Ascending aorta (tissue), 2 donors: ENCODE measurements around the gene ITPKA. TPM values are rescaled to one million over a fixed set of nuclear protein-coding genes. Genes with fewer than 3 reads are reported as not detected.

Source experiments
- DNase-seq, 2 donors: peaks; one replicate each; pipeline ENCODE4 v3.0.0-alpha.2; 2019; ENCODE audit warnings: low spot score in 2 of 2
- H3K27ac ChIP-seq, 2 donors: fragments of 200-600 bp; sonication (generic); one replicate each; pipeline ENCODE4 v1.5.1; 2016 to 2017; ENCODE audit warnings: mild to moderate bottlenecking in 1 of 2
- H3K27me3 ChIP-seq: fragments of 200-600 bp; sonication (generic); one replicate; pipeline ENCODE4 v1.5.1; 2017
- H3K36me3 ChIP-seq, 2 donors: fragments of 200-600 bp; sonication (generic); one replicate each; pipeline ENCODE4 v1.5.1; 2016
- H3K4me1 ChIP-seq, 2 donors: fragments of 200-600 bp; sonication (generic); one replicate each; pipeline ENCODE4 v1.5.1; 2016 to 2017; ENCODE audit warnings: mild to moderate bottlenecking in 1 of 2
- H3K4me3 ChIP-seq, 2 donors: fragments of 200-600 bp; sonication (generic); one replicate each; pipeline ENCODE4 v1.5.1; 2016 to 2017; ENCODE audit warnings: mild to moderate bottlenecking in 1 of 2
- H3K9me3 ChIP-seq, 2 donors: fragments of 200-600 bp; sonication (generic); one replicate each; pipeline ENCODE4 v1.5.1; 2016
- intact Hi-C: fragments of 100-400 bp; cut with DNase I; formaldehyde crosslinking; loops from one replicate; pipeline ENCODE4 v1.15.1; 2023
- total RNA-seq: library from RNA; depleted of rRNA; stranded (reverse); fragments of >200 nt; gene quantifications from one replicate; pipeline ENCODE4 v1.1.0, GENCODE V29; 2016
- TF ChIP-seq, protein P1 (sequence below), 3 experiments: fragments of 200-600 bp in 2 of 3; fragments of 450-650 bp in 1 of 3; sonication (generic) in 2 of 3; IDR thresholded peaks; one replicate each; pipeline ENCODE4 v1.5.1; 2016 to 2019; ENCODE audit warnings: antibody characterized with exemption in 3 of 3, mild to moderate bottlenecking in 1 of 3, moderate library complexity in 1 of 3

ITPKA gene
- not detected for total RNA-seq

DNA sequence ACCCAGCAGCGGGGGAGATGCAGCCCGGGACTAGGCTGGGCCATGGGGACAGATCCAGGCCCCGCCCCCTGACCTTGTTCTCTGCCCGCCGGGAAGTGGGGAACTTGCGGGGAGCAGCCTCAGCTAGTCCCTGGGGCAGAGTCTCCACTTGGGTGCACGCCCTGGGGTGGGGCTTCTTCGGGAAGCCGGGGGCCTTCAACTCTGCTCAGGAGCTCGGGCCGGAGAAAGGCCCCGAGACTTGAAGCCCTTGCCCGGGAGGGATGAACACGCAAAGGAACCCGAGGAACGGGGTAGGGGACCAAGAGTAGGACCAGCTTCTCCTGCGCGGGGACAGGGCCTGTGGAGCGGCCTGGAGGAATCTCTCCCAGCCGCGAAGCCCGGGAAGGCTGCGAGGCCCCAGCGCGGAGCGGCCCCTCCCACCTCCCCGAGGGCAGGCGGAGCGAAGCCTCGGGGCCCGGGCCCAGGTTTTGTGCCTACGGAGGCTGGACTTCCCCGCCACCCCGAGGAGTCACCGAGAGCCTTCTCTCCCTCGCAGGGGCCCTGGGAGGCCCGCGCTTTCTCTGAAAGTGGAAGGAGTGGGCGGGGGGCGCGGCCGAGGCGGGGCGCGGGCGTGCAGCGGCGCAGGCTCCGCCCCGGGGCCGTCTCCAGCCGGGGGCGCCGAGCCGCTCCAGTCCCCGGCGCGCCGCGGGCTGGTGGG lies at the start of gene ITPKA:
TSS of gene ITPKA (plus strand) at position 670 of the 697 bp plus-strand sequence. CDS start 54 bp downstream, outside the sequence.
- H3K4me3 ChIP-seq = peak within 1 kb of the TSS; percentile 80 to 87
- H3K27me3 ChIP-seq = peaks cover 6% of the 10 kb centered on the region
- DNase-seq = peak; percentile 23 to 83
- H3K9me3 ChIP-seq = no peaks in the 10 kb centered on the region
- H3K27ac ChIP-seq = peak within 1 kb of the TSS in 1 of 2 donors; percentile 29
- intact Hi-C loops = no loop called here
- H3K36me3 ChIP-seq = no peaks in the 10 kb centered on the region
- TF ChIP-seq, protein P1, sequence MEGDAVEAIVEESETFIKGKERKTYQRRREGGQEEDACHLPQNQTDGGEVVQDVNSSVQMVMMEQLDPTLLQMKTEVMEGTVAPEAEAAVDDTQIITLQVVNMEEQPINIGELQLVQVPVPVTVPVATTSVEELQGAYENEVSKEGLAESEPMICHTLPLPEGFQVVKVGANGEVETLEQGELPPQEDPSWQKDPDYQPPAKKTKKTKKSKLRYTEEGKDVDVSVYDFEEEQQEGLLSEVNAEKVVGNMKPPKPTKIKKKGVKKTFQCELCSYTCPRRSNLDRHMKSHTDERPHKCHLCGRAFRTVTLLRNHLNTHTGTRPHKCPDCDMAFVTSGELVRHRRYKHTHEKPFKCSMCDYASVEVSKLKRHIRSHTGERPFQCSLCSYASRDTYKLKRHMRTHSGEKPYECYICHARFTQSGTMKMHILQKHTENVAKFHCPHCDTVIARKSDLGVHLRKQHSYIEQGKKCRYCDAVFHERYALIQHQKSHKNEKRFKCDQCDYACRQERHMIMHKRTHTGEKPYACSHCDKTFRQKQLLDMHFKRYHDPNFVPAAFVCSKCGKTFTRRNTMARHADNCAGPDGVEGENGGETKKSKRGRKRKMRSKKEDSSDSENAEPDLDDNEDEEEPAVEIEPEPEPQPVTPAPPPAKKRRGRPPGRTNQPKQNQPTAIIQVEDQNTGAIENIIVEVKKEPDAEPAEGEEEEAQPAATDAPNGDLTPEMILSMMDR (IDR thresholded peaks at IDR 0.05) = no peak
- peaks cover 12 to 25% of the 10 kb centered on the region in 2 donors for H3K4me1 ChIP-seq

DNA sequence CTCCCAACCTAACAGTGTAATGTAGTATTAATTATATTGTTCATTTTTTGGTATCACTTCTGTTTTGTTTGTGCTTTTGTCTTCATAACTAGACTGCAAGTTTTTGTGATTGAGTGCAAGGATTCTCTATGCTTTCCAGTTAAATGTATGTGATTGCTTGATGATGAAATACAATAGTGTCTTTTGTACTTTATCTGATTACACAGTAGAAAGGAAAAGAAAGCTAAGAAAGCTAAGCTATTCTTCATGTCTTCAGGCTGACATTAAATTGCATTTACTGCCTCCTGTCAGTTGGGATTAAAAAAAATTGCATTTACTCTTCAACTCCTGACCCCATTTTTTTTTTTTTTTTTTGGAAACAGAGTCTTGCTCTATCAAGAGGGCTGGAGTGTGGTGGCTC lies 48.3 kb upstream of the ITPKA start:
- TF ChIP-seq, protein P1 (IDR thresholded peaks at IDR 0.05) = no peak
- Histone ChIP-seq H3K9me3 (no peaks in the 10 kb centered on the region), H3K27me3 (no peaks in the 10 kb centered on the region), H3K4me3 (no peak overlapping the region), H3K4me1 (no peaks in the 10 kb centered on the region), H3K27ac (no peak overlapping the region), H3K36me3 (peaks cover 12 to 20% of the 10 kb centered on the region in 2 donors)
- intact Hi-C loops = no loop called here
- no peak for DNase-seq

DNA sequence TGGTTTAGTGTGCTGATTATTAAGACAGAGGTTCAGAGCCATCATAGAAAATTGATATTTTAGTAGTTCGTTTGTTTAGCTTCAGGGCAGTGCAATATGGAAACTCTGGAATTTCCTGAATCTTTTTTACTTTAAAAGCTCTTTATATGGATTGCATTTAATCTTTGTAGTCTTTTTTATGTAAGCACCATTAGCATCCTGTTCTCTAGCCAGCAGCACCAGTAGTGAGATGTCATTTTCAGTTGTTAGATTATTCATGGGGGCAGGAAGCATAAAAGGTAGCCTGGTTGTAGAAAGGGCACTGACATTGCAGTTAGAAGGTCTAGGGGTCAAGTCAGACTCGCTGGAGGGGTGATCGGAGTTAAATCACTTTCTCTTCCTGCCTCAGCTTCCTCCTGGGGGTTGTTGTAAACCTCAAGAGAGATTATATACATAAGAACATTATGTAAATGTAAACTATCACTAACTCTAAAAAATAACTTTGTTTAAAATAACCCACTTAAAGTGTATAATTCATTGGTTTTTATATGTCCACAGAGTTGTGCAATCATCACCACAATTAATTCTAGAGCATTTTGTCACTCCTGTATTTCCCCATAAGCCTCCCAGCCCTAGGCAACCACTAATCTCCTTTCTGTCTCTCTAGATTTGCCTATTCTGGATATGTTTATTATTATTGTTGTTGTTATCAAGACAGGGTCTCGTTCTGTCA lies 31.4 kb upstream of the ITPKA start:
- intact Hi-C loops = no loop called here
- TF ChIP-seq, protein P1 (IDR thresholded peaks at IDR 0.05) = no peak
- no peak for DNase-seq
- Histone ChIP-seq H3K36me3 (peaks cover 44 to 60% of the 10 kb centered on the region in 2 donors), H3K27ac (no peak overlapping the region), H3K27me3 (no peaks in the 10 kb centered on the region), H3K4me3 (no peak overlapping the region), H3K4me1 (no peaks in the 10 kb centered on the region), H3K9me3 (no peaks in the 10 kb centered on the region)

DNA sequence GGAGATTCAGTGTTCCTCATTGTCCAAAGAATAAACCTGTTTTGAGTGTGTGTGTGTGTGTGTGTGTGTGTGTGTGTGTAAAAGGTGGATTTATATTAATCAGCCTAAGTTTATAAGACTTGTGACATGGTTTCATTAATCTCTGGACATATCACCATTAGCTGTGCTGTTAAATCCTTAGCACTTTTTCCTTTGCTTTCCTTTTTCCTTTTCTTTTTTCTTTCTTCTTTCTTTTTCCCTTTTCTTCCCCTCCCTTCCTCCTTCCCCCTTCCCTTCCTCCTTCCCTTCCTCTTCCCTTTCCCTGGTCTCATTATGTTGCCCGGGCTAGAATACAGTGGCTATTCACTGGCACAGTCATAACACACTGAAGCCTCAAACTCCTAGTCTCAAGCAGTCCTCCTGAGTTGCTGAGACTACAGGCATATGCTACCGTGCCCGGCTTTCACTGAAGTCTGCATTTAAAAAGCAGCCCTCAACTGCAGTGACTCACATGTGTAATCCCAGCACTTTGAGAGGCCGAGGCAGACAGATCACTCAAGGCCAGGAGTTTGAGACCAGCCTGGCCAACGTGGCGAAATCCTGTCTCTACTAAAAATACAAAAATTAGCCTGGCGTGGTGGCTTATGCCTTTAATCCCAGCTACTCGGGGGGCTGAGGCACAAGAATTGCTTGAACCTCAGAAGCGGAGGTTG lies 28.6 kb upstream of the ITPKA start:
- H3K27ac ChIP-seq = no peak overlapping the region
- H3K4me3 ChIP-seq = no peak overlapping the region
- intact Hi-C loops = no loop called here
- peaks cover 28 to 55% of the 10 kb centered on the region in 2 donors for H3K36me3 ChIP-seq
- no peak for DNase-seq
- no peaks in the 10 kb centered on the region for H3K9me3 ChIP-seq
- no peaks in the 10 kb centered on the region for H3K27me3 ChIP-seq
- TF ChIP-seq, protein P1 (IDR thresholded peaks at IDR 0.05) = no peak
- H3K4me1 ChIP-seq = no peaks in the 10 kb centered on the region

DNA sequence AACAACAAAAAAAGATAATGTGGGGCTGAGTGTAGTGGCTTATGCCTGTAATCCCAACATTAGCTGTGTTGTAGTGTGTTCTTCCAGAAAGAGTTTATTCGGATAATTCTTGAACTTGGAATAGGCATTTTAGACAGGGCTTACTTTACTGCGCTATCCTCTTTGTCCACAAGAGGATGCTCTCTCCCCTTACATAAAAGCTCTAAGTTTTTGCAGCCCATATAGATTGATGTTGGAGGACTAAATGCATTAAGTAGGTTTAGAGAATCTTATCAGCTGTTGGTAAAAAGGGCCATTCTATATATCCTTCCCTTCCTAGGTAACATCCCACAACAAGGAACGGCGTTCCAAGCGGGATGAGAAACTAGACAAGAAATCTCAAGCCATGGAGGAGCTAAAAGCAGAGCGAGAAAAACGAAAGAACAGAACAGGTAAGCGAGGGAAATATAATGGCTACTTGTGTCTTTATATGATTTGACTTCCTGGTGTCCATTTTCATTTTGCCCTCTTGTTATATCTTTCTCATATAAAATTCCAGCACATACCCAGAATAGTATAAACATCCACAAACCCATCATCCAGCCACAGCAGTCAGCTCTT lies 27.8 kb upstream of the ITPKA start:
- Histone ChIP-seq H3K9me3 (no peaks in the 10 kb centered on the region), H3K36me3 (peaks cover 35 to 64% of the 10 kb centered on the region in 2 donors), H3K27ac (no peak overlapping the region), H3K4me3 (no peak overlapping the region), H3K4me1 (no peaks in the 10 kb centered on the region), H3K27me3 (no peaks in the 10 kb centered on the region)
- no peak for DNase-seq
- intact Hi-C loops = no loop called here
- TF ChIP-seq, protein P1 (IDR thresholded peaks at IDR 0.05) = peak in 2 of 3 experiments; percentile 22 to 38
